ENCODE data around the gene PRSS33. TPM values are rescaled to one million over a fixed set of nuclear protein-coding genes. Genes with fewer than 3 reads are reported as not detected.

PRSS33 gene
- total and polyA plus RNA-seq, 9 donors: not detected

- H3K36me3 ChIP-seq (ENCODE audit: control insufficient read depth, insufficient read depth, low read length): no peaks in the 10 kb centered on the region
- no peak overlapping the region for H3K27ac ChIP-seq (ENCODE audit: low read length)
- DNase-seq: no peak
- peaks cover 19% of the 10 kb centered on the region for H3K27me3 ChIP-seq (ENCODE audit: control insufficient read depth, insufficient read depth, low read length)
- no peak overlapping the region for H3K4me3 ChIP-seq (ENCODE audit: low read length)
- no peaks in the 10 kb centered on the region for H3K4me1 ChIP-seq (ENCODE audit: control insufficient read depth, insufficient read depth, low read length)
- 78% methylated on average over 10 of the region's 14 CpGs for WGBS (ENCODE audit: insufficient coverage)
- H3K9me3 ChIP-seq (replicated peaks; ENCODE audit: control insufficient read depth, low read depth, low read length): no peaks in the 10 kb centered on the region
Measured at GRCh38 chr16:2820836-2821486, 33.6 kb upstream of the PRSS33 start.

- DNase-seq: no peak
- H3K4me1 ChIP-seq (ENCODE audit: control insufficient read depth, insufficient read depth, low read length): no peaks in the 10 kb centered on the region
- H3K9me3 ChIP-seq (replicated peaks; ENCODE audit: control insufficient read depth, low read depth, low read length): no peaks in the 10 kb centered on the region
Measured at GRCh38 chr16:2819939-2820835, 32.8 kb upstream of the PRSS33 start.

GRCh38 chr16:2819179-2819938 is 32.0 kb upstream of the PRSS33 start:
- no peaks in the 10 kb centered on the region for H3K4me1 ChIP-seq (ENCODE audit: control insufficient read depth, insufficient read depth, low read length)
- no peak overlapping the region for H3K4me3 ChIP-seq (ENCODE audit: low read length)
- DNase-seq: no peak
- no peak overlapping the region for H3K27ac ChIP-seq (ENCODE audit: low read length)
- WGBS (ENCODE audit: insufficient coverage): 78% methylated on average over 11 of the region's 18 CpGs
- no peaks in the 10 kb centered on the region for H3K36me3 ChIP-seq (ENCODE audit: control insufficient read depth, insufficient read depth, low read length)
- H3K9me3 ChIP-seq (replicated peaks; ENCODE audit: control insufficient read depth, low read depth, low read length): no peaks in the 10 kb centered on the region
- H3K27me3 ChIP-seq (ENCODE audit: control insufficient read depth, insufficient read depth, low read length): peaks cover 17% of the 10 kb centered on the region

More at GRCh38 chr16:2819939-2820835, 32.8 kb upstream of the PRSS33 start:
- Histone ChIP-seq H3K36me3 (ENCODE audit: control insufficient read depth, insufficient read depth, low read length) (no peaks in the 10 kb centered on the region), H3K4me3 (ENCODE audit: low read length) (no peak overlapping the region), H3K27ac (ENCODE audit: low read length) (no peak overlapping the region), H3K27me3 (ENCODE audit: control insufficient read depth, insufficient read depth, low read length) (peaks cover 15% of the 10 kb centered on the region)
- 56% methylated on average over 13 of the region's 17 CpGs for WGBS (ENCODE audit: insufficient coverage)

- H3K4me1 ChIP-seq (ENCODE audit: control insufficient read depth, insufficient read depth, low read length): no peaks in the 10 kb centered on the region
- no peak overlapping the region for H3K27ac ChIP-seq (ENCODE audit: low read length)
- H3K9me3 ChIP-seq (replicated peaks; ENCODE audit: control insufficient read depth, low read depth, low read length): no peaks in the 10 kb centered on the region
- no peak overlapping the region for H3K4me3 ChIP-seq (ENCODE audit: low read length)
- no peak for DNase-seq
- H3K36me3 ChIP-seq (ENCODE audit: control insufficient read depth, insufficient read depth, low read length): no peaks in the 10 kb centered on the region
- H3K27me3 ChIP-seq (ENCODE audit: control insufficient read depth, insufficient read depth, low read length): peaks cover 17% of the 10 kb centered on the region
- 81% methylated on average over 7 of the region's 10 CpGs for WGBS (ENCODE audit: insufficient coverage)
Measured at GRCh38 chr16:2818272-2818876, 31.0 kb upstream of the PRSS33 start.

- no peaks in the 10 kb centered on the region for H3K9me3 ChIP-seq (replicated peaks; ENCODE audit: control insufficient read depth, low read depth, low read length)
- peaks cover 17% of the 10 kb centered on the region for H3K27me3 ChIP-seq (ENCODE audit: control insufficient read depth, insufficient read depth, low read length)
- no peaks in the 10 kb centered on the region for H3K4me1 ChIP-seq (ENCODE audit: control insufficient read depth, insufficient read depth, low read length)
- no peak overlapping the region for H3K4me3 ChIP-seq (ENCODE audit: low read length)
- no peak for DNase-seq
- WGBS (ENCODE audit: insufficient coverage): 64% methylated on average over 50 of the region's 68 CpGs
- no peaks in the 10 kb centered on the region for H3K36me3 ChIP-seq (ENCODE audit: control insufficient read depth, insufficient read depth, low read length)
- no peak overlapping the region for H3K27ac ChIP-seq (ENCODE audit: low read length)
Measured at GRCh38 chr16:2817340-2818271, 30.2 kb upstream of the PRSS33 start.

- peaks cover 17% of the 10 kb centered on the region for H3K27me3 ChIP-seq (ENCODE audit: control insufficient read depth, insufficient read depth, low read length)
- whole genome bisulfite sequencing (ENCODE audit: insufficient coverage): 57% methylated on average over 26 of the region's 28 CpGs
- H3K36me3 ChIP-seq (ENCODE audit: control insufficient read depth, insufficient read depth, low read length): no peaks in the 10 kb centered on the region
- no peak within 1 kb of the TSS for H3K4me3 ChIP-seq (ENCODE audit: low read length)
- H3K9me3 ChIP-seq (replicated peaks; ENCODE audit: control insufficient read depth, low read depth, low read length): no peaks in the 10 kb centered on the region
- peaks cover 2% of the 10 kb centered on the region for H3K4me1 ChIP-seq (ENCODE audit: control insufficient read depth, insufficient read depth, low read length)
- H3K27ac ChIP-seq (ENCODE audit: low read length): no peak within 1 kb of the TSS
- DNase-seq: no peak
Measured at GRCh38 chr16:2816751-2817339, 29.5 kb upstream of the PRSS33 start, which contains the start of gene PRSS21. TSS of gene PRSS21 (plus strand) at chr16:2817237. CDS start at chr16:2817269, 32 bp downstream.

GRCh38 chr16:2815299-2815771 is 28.0 kb upstream of the PRSS33 start:
- H3K4me3 ChIP-seq (ENCODE audit: low read length): no peak overlapping the region
- H3K4me1 ChIP-seq (ENCODE audit: control insufficient read depth, insufficient read depth, low read length): peaks cover 4% of the 10 kb centered on the region
- no peaks in the 10 kb centered on the region for H3K9me3 ChIP-seq (replicated peaks; ENCODE audit: control insufficient read depth, low read depth, low read length)
- peaks cover 15% of the 10 kb centered on the region for H3K27me3 ChIP-seq (ENCODE audit: control insufficient read depth, insufficient read depth, low read length)
- H3K27ac ChIP-seq (ENCODE audit: low read length): no peak overlapping the region
- WGBS (ENCODE audit: insufficient coverage): 72% methylated on average over 7 of the region's 10 CpGs
- H3K36me3 ChIP-seq (ENCODE audit: control insufficient read depth, insufficient read depth, low read length): no peaks in the 10 kb centered on the region
- no peak for DNase-seq

- peaks cover 4% of the 10 kb centered on the region for H3K4me1 ChIP-seq (ENCODE audit: control insufficient read depth, insufficient read depth, low read length)
- no peak overlapping the region for H3K27ac ChIP-seq (ENCODE audit: low read length)
- H3K4me3 ChIP-seq (ENCODE audit: low read length): no peak overlapping the region
- no peaks in the 10 kb centered on the region for H3K9me3 ChIP-seq (replicated peaks; ENCODE audit: control insufficient read depth, low read depth, low read length)
- no peak for DNase-seq
- peaks cover 12% of the 10 kb centered on the region for H3K27me3 ChIP-seq (ENCODE audit: control insufficient read depth, insufficient read depth, low read length)
- 74% methylated on average over 14 of the region's 20 CpGs for WGBS (ENCODE audit: insufficient coverage)
- H3K36me3 ChIP-seq (ENCODE audit: control insufficient read depth, insufficient read depth, low read length): no peaks in the 10 kb centered on the region
Measured at GRCh38 chr16:2814551-2815298, 27.4 kb upstream of the PRSS33 start.

Data from muscle of leg (tissue), 11 donors.